ENCODE data around the gene PPP2R1A.

Gene PPP2R1A

DNA sequence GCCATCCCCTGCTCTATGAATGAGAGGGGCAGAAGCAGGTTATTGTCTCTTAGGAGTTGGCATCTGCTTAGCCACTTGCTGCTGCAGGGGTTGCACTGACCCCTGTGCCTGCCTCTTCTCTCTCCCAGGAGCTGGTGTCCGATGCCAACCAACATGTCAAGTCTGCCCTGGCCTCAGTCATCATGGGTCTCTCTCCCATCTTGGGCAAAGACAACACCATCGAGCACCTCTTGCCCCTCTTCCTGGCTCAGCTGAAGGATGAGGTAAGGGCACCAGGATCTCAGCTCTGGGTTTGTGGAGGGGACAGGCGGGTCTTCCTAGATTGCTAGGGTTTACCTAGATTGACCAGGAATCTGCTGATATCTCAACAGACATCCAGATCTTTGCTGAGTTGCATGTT is 26.5 kb downstream of the PPP2R1A start:
- TF ChIP-seq, protein P1, sequence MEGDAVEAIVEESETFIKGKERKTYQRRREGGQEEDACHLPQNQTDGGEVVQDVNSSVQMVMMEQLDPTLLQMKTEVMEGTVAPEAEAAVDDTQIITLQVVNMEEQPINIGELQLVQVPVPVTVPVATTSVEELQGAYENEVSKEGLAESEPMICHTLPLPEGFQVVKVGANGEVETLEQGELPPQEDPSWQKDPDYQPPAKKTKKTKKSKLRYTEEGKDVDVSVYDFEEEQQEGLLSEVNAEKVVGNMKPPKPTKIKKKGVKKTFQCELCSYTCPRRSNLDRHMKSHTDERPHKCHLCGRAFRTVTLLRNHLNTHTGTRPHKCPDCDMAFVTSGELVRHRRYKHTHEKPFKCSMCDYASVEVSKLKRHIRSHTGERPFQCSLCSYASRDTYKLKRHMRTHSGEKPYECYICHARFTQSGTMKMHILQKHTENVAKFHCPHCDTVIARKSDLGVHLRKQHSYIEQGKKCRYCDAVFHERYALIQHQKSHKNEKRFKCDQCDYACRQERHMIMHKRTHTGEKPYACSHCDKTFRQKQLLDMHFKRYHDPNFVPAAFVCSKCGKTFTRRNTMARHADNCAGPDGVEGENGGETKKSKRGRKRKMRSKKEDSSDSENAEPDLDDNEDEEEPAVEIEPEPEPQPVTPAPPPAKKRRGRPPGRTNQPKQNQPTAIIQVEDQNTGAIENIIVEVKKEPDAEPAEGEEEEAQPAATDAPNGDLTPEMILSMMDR (IDR thresholded peaks at IDR 0.05) = no peak
- Histone ChIP-seq H3K27ac (no peak overlapping the region), H3K4me3 (no peak overlapping the region)
- DNase-seq (ENCODE audit: low spot score) = no peak

DNA sequence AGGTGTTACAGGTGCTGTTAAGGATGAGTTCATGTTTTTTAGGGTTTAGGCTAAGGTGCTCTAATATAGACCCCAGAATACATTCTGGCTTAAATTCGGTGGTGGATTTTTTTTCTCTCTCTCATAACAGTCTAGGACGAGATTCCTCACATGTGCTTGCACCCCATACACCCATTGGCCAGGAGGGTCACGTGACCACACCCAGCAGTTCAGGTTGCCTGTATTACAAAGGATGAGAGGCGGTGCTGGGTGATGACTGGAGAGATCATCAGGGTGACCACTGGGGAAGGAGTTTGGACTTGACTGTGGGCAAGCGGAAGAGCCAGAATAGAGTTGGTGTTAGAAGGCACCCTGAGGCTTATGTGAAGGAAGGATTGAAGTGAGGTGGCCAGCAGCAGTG is 27.7 kb downstream of the PPP2R1A start:
- no peak for DNase-seq (ENCODE audit: low spot score)
- no peak overlapping the region for H3K27ac ChIP-seq

DNA sequence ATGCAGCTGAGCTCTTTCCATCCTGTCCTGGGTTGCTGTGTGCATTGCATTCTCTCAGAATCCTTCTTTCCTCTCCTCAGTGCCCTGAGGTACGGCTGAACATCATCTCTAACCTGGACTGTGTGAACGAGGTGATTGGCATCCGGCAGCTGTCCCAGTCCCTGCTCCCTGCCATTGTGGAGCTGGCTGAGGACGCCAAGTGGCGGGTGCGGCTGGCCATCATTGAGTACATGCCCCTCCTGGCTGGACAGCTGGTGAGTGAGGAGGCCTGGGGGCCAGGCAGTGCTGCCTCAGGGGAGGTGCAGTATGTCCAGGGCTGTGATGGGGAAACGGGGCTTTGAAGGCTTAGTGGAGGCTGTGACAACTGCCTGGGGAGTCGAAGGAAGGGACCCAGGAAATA is 29.8 kb downstream of the PPP2R1A start:
- Histone ChIP-seq H3K4me3 (no peak overlapping the region), H3K27ac (no peak overlapping the region)
- peak; percentile 65 for DNase-seq (ENCODE audit: low spot score)
- TF ChIP-seq, protein P1 (IDR thresholded peaks at IDR 0.05) = no peak

More for the DNA sequence above, 27.7 kb downstream of the PPP2R1A start:
- H3K4me3 ChIP-seq = no peak overlapping the region
- TF ChIP-seq, protein P1 (IDR thresholded peaks at IDR 0.05) = no peak

DNA sequence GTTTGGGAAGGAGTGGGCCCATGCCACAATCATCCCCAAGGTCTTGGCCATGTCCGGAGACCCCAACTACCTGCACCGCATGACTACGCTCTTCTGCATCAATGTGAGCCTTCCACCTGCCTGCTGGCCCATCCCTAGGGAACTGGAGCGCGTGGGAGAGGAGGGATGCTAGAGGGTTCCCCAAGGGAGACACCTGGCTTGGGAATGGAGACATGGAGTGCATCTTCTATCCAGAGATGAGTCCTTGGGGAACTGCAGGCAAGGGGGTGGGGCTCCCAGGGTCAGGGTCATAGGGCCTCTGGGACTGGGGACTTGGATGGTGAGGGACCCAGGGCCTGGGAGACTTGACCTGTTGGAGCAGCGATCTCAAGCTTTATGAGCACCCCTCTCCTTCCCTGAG is 31.2 kb downstream of the PPP2R1A start:
- Histone ChIP-seq H3K4me3 (no peak overlapping the region), H3K27ac (no peak overlapping the region)
- no peak for DNase-seq (ENCODE audit: low spot score)
- TF ChIP-seq, protein P1 (IDR thresholded peaks at IDR 0.05) = no peak

DNA sequence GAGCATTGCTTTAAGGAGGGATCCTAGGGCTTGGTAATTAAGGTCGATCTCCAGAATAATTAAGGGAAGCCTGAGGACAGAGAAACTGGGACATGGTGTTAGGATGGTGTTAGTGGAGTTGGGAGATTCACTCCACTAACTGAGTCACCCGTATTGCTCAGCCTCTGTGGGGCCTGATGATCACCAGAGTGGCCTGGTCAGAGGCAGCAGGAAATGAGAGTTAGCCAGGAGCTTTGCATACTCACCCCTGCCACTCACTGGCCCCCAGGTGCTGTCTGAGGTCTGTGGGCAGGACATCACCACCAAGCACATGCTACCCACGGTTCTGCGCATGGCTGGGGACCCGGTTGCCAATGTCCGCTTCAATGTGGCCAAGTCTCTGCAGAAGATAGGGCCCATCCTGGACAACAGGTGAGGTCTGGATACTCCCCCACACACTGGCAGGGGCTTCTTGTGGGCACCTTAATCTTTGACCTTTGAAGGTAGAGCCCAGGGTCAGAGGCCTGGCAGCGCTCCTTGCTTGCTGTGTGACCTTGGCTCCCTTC is 32.1 kb downstream of the PPP2R1A start:
- no peak overlapping the region for H3K4me3 ChIP-seq
- TF ChIP-seq, protein P1 (IDR thresholded peaks at IDR 0.05) = no peak
- no peak overlapping the region for H3K27ac ChIP-seq
- no peak for DNase-seq (ENCODE audit: low spot score)

DNA sequence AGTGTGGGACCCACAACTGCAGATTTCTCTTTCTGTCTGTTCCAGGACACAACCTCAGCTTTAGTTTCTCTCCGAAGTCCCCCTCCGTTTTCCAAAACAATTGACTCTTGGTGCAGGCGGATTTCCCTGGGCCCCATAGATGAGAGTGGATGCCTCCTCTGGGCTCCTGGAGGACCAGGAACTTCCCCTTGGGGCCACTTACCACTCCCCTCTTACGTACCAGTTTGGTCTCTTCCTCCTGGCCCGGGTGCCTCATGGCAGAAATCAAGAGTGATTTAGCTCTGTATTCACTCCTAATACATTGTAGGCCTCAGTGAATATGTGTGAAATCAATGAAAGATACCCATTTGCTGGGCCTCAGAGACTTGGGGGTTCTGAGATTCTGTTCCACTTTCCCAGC is 34.4 kb downstream of the PPP2R1A start:
- TF ChIP-seq, protein P1 (IDR thresholded peaks at IDR 0.05) = no peak
- H3K4me3 ChIP-seq = no peak overlapping the region
- DNase-seq (ENCODE audit: low spot score) = no peak
- no peak overlapping the region for H3K27ac ChIP-seq

DNA sequence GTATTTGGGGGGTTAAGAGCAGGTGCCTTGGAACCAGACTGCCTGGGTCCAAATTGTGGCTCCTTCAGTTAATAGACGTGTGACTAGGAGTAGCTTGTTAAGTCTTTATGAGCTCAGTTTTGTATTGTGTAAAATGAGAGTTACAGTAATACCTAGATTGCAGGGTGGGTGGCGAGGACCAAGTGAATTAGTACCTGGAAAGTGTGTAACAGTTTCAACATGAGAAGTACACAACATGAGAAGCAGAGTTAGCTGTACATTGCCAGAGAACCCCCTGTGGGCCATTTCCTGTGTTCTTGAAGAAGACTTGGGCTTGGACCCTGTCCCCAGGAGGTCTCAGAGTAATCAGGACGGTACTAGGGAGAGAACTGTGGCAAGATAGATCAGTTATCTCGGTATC is 36.8 kb downstream of the PPP2R1A start:
- no peak overlapping the region for H3K27ac ChIP-seq
- no peak overlapping the region for H3K4me3 ChIP-seq
- TF ChIP-seq, protein P1 (IDR thresholded peaks at IDR 0.05) = no peak
- no peak for DNase-seq (ENCODE audit: low spot score)

All from coronary artery (tissue), 2 donors.